Urothelium cell line (cell line): ENCODE measurements around the gene FABP1.

ENCODE experiments used
- DNase-seq: peaks from one replicate; pipeline ENCODE4 v3.0.0; 2011; ENCODE audit warnings: low spot score, mixed read lengths
- FAIRE-seq: peaks from 2 replicates; lab custom pipeline; 2011; peaks lifted over from hg19 to GRCh38; lab: Jason Lieb, UNC

The FABP1 gene

GRCh38 chr2:88127888-88128653, at the start of gene FABP1:
FABP1 (minus strand) TSS chr2:88128062; CDS start chr2:88128017, 45 bp downstream.
- DNase-seq (no peak), FAIRE-seq (no peak)

- no peak for FAIRE-seq
- DNase-seq = no peak
Measured at GRCh38 chr2:88177556-88177955, 49.7 kb upstream of the FABP1 start.

GRCh38 chr2:88176352-88176984, 48.6 kb upstream of the FABP1 start:
- no peak for FAIRE-seq
- DNase-seq = no peak

GRCh38 chr2:88172882-88173281, 45.0 kb upstream of the FABP1 start:
- no peak for DNase-seq
- no peak for FAIRE-seq

GRCh38 chr2:88171966-88172365, 44.1 kb upstream of the FABP1 start:
- no peak for DNase-seq
- FAIRE-seq = no peak

- FAIRE-seq = no peak
- peak; percentile 59 for DNase-seq
Measured at GRCh38 chr2:88170472-88170892, 42.6 kb upstream of the FABP1 start.

GRCh38 chr2:88168386-88168785, 40.5 kb upstream of the FABP1 start:
- no peak for FAIRE-seq

GRCh38 chr2:88167740-88168139, 39.9 kb upstream of the FABP1 start:
- FAIRE-seq (no peak), DNase-seq (no peak)

More at GRCh38 chr2:88168386-88168785, 40.5 kb upstream of the FABP1 start:
- no peak for DNase-seq

- DNase-seq = no peak
- no peak for FAIRE-seq
Measured at GRCh38 chr2:88165332-88166003, 37.6 kb upstream of the FABP1 start.

- DNase-seq (no peak), FAIRE-seq (no peak)
Measured at GRCh38 chr2:88161446-88162244, 33.8 kb upstream of the FABP1 start.

GRCh38 chr2:88160517-88160916, 32.7 kb upstream of the FABP1 start:
- DNase-seq = no peak
- no peak for FAIRE-seq

GRCh38 chr2:88159955-88160415, 32.1 kb upstream of the FABP1 start:
- peak; percentile 73 for DNase-seq
- FAIRE-seq = peak; percentile 20

GRCh38 chr2:88159481-88159880, 31.6 kb upstream of the FABP1 start:
- FAIRE-seq = no peak
- no peak for DNase-seq

- FAIRE-seq (no peak), DNase-seq (no peak)
Measured at GRCh38 chr2:88148929-88149438, 21.1 kb upstream of the FABP1 start.

GRCh38 chr2:88147145-88147544, 19.3 kb upstream of the FABP1 start:
- no peak for DNase-seq
- no peak for FAIRE-seq

GRCh38 chr2:88146590-88146989, 18.7 kb upstream of the FABP1 start:
- peak; percentile 5 for FAIRE-seq
- no peak for DNase-seq

GRCh38 chr2:88144914-88145497, 17.1 kb upstream of the FABP1 start:
- FAIRE-seq = no peak
- no peak for DNase-seq

- DNase-seq (no peak), FAIRE-seq (no peak)
Measured at GRCh38 chr2:88144271-88144670, 16.4 kb upstream of the FABP1 start.

- no peak for DNase-seq
- no peak for FAIRE-seq
Measured at GRCh38 chr2:88141952-88142351, 14.1 kb upstream of the FABP1 start.

- no peak for DNase-seq
- no peak for FAIRE-seq
Measured at GRCh38 chr2:88139804-88140203, 11.9 kb upstream of the FABP1 start.
